H54 (cell line): ENCODE measurements around the gene IGSF3.
"Not testable (repeated sequence)": the region's sequence is repeated elsewhere in the genome, so short reads cannot be mapped to it uniquely, and the experiment has no call there.

Experiments
- DNase-seq: peaks from one replicate; pipeline ENCODE4 v3.0.0; 2011; ENCODE audit warnings: low spot score, mixed read lengths; ENCODE audit not compliant: insufficient read length
- FAIRE-seq: peaks from 3 replicates; lab custom pipeline; 2011; peaks lifted over from hg19 to GRCh38; lab: Jason Lieb, UNC
- POLR2A ChIP-seq: IDR thresholded peaks from 2 replicates; pipeline ENCODE4 v1.6.1; 2011; ENCODE audit warnings: low read depth, mild to moderate bottlenecking, low read length

IGSF3 gene

DNA sequence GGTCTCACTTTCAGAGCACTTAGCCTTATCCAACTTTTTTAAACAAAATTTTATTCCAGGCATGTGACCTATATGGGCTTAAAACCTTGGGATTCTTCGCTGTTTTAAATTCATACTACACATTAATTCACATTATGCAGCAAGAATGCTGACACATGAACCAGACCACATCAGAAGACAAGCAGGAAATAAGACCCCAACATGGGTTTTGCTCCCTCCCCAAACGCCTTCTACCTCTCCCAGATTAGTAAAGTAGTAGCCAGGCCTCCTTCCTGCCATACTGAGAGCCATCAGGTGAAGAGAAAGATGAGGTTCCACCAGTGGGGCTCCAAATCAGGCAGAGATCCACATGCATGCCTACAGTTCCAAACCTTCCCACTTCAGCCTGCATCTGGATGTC is 3.7 kb downstream of the IGSF3 start:
- TF ChIP-seq POLR2A, result no peak
- DNase-seq (no peak), FAIRE-seq (no peak)

DNA sequence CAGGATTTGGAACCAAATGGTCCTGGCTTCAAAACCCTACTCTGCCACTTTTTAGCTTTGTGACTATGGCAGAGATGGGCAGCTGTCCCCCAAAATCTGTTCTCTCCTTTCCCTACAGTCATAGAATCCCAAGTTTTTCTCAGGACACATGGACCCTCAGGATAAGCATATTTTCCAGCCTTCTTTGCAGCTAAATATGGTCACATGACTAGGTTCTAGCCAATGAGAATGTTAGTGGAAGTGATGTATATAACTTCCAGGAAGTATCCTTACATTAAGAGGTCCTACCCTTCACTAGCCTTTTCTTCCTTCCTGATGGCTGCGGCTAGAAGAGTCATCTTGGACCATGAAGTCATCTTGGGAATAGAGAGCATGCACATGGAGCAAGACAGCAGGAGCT is 5.9 kb downstream of the IGSF3 start:
- TF ChIP-seq POLR2A, result no peak
- no peak for DNase-seq
- no peak for FAIRE-seq

DNA sequence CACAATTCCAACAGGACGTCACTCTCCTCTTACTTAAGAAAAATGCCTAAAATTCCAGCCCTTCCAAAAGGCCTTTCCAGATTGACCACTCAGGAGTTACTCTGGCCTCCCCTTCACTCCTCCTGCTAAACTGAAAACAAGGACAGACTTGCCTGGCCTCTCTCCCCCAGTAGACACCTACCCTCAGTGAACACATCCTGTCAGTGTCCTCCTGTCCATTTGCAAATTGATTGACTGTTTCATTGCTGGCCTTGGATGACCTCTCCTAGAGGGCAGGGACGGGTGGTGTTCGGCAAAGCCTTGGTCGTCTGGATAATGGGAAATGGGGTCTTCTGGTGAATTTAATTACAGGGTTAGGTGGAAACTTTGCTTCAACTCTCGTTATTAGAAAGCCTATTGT is 8.9 kb downstream of the IGSF3 start:
- not testable (repeated sequence) for DNase-seq, FAIRE-seq

DNA sequence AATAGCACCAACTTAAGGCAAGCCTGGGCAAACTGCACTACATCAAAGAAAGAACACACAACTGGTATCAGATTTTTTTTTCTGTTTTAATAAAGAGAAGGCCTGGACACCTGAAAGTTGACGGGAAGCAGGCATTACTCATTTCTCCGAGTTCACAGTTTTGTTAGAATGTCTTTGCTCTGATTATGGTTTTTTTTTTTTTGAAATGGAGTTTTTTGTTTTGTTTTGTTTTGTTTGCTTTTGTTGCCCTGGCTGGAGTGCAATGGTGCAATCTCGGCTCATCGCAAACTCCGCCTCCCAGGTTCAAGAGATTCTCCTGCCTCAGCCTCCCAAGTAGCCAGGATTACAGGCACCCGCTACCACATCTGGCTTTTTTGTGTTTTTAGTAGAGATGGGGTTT is 9.7 kb downstream of the IGSF3 start:
- not testable (repeated sequence) for FAIRE-seq, DNase-seq

DNA sequence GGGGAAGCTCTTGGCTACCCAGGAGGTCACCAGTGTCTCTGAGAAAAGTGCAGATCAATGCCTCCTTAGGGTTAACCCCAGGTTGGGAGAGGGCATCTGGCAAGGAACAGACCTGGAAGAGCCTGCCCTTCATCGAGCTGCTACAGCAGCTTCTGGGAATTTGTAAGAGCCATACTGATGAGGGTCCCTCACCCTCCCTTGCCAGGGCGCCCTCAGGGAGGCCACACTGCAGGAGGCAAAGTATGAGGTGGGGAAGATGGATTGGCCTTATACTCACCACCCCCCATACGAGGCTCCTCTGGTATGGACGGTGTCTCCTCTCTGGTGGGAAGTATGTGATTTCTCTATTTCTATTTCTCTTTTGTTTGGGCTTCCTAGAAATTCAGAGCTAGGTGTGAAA is 13.2 kb downstream of the IGSF3 start:
- FAIRE-seq (no peak), DNase-seq (no peak)
- TF ChIP-seq POLR2A, result no peak

DNA sequence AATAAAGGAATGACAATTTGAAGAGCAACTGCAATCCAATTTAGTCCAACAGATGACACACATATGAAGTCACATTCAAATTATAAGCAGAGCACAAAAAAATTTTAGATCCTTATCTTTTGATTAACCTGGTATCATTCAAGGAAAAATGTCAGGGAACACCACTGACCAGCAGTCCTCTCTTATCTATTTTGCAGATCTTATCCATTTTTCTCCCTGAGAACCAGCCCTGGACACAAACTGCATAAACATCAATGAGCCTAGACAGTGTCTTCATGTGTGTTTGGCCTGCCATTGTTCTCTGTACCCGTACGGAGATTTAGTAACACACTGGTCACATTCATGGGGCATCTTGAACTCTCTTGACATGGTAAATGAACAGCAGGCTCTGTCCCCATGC is 14.9 kb downstream of the IGSF3 start:
- DNase-seq, FAIRE-seq: not testable (repeated sequence)

DNA sequence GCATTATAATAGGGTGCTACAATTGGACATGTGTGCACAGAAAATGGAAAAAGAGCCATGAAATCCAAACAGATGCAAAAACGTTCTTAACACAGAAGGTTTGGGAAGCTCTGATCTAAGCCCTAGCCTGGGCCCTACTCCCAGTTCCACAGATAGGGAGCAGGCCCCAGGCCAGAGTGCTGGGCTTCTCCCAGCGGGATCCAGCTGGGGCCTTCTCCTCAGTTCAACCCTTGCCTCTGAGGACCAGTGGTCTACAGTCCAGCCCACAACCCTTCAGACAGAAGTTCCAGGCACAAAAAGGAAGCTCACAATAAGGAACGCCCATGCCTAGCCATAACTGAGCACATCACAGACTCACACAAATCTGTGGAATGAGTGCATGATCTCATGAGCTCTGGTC is 16.8 kb downstream of the IGSF3 start:
- FAIRE-seq, result not testable (repeated sequence)

DNA sequence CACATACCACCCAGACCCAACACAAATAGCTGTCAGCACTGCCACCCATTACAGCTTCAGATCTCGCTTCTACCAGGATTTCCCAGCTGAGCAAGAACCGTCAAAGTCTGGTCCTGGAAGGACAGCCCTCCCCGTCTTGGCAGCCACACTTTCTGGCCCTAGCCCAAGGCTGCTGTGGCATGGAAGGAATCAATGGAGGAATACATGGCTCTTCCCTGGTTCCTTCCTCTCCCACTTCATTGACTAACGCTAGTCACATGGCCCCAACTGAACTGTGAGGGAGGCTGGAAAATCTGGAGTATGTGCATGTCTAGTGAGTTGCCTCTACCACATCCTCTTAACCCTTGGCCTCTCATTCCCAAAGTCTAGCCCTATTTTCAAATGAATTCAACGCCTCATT is 18.5 kb downstream of the IGSF3 start:
- DNase-seq, FAIRE-seq: not testable (repeated sequence)

More for the DNA sequence above, 16.8 kb downstream of the IGSF3 start:
- DNase-seq, result not testable (repeated sequence)

DNA sequence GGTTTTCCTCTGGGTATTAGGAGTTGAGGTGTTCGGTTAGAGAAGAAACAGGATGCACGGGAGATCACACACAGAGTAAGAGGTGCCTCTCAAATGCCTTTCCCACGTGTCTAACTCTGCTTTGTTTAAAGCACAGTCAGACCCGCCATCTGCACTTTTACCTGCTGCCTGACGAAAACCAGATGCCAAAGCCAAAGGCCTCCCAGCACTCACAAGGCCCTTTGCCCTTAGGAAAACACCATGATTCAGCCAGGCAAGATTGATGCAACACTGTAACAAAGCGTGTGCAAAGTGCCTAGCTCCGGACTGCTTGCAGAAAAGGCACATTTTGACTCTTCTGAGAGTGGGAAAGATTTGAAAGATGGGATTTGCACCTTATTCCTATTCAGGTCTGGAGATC is 19.2 kb downstream of the IGSF3 start:
- not testable (repeated sequence) for DNase-seq

DNA sequence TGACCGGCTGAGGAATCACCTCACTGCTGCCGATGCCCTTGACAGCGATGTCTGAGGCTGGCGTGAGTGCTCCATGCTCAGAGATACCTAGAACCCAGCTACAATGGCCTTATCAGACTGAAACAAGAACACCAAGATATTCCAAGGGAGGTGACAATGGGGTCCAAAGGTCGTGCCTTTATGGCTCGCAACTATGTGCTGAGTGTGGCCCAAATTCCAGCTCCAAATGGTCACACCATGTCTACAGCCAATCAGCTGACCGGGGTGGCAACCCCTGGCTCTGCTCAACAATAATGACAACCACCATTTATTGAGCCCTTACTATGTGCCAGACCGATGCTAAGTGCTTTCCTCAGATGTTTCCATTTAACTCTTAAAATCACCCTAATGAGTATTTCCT is 20.3 kb downstream of the IGSF3 start:
- DNase-seq, FAIRE-seq: not testable (repeated sequence)

More for the DNA sequence above, 19.2 kb downstream of the IGSF3 start:
- not testable (repeated sequence) for FAIRE-seq

DNA sequence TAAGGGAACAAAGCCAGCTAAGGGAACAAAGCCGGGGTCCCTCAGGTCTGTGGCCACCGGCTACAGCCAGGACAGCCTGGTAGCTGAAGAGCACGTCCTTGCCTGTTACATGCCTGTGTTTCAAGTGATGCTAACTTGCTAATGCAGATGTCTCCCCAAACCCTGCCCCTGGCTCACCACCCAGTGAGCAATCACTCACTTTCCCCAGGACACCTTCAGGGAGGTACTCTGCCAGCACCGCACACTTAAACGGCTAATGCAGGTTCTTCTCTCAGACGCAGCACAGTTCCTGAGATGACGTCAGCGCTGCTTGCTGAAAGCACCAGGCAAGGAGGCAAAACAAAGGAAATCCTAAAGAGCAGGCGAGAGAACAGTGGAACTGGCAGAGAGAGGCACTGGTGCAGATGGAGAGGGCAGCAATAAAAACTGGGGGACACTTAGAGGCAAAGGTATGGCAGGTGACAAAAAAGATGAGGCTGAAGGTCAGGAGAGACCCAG is 20.8 kb downstream of the IGSF3 start:
- FAIRE-seq, DNase-seq: not testable (repeated sequence)

DNA sequence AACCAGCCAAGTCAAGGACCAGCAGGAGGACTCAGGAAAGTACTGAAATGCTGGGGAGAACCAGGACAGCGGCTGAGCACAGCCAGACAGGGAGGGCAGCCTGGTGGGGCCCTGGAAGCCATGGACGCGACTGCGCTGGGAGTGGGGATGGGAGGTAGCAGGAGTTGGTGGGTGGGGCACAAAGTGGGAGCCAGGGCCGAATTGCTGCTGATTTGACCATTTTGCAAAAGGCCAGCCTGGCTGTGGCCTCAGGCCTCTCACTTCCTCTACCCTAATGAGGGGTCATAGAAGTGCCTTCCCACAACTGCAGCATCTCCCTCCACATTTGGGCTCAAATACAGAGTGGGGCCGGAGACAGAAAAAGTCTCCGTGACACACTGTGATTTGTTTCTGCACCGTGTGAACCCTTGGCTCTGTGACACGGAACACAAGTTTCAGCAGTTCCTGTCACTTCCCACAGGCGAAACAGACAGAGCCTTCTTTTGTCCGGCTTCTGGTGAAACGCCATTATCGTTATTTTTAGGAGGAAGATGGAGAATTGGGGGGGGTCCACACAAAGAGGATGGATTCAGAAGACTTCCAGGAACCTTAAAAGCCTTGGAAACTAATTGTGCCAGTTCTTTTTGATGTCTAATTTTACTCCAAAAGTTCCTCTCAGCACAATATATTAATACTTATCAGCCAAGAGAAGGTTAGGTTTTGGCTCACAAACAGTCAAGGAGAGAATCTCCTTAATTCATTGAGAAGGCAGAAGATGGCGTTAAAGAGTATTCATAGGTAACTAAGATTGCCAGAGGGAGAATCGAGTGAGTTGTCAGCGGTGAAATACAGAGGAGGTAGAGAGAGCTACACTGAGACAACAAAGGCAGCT is 21.5 kb downstream of the IGSF3 start:
- not testable (repeated sequence) for FAIRE-seq, DNase-seq

DNA sequence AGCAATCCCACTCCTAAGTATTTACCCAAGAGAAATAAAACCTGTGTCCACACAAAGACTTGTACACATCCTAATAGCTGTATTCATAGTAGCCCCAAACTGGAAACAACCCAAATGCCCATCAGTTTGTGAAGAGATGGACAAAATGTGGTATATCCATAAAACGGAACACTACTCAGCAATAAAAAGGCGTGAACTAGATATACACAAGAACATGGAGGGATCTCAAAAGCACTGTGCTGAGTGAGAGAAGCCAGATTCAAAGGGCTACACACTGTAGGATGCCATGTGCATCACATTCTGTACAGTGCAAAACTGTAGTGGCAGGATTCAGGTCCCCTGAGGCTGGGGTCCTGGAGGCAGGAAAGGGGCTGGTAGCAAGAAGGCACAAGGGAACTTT is 22.5 kb downstream of the IGSF3 start:
- not testable (repeated sequence) for DNase-seq, FAIRE-seq

DNA sequence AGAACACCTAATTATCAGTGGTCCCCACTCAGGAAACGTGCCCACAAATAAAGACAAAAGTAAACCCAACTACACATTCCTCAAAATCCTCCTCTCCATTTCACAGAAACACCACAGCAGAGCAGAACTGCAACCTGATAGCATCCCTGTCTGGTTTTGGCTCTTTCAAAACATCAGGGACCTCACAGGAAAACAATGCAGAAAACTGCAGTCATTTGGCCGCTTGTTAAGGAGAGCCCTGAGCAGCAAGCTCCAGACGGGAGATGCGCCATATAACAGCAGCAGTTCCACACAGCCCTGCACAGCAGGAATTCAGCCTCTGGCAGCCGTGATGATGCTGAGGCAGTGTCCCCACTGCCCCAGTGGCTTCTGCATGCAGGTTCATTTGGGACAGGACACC is 23.4 kb downstream of the IGSF3 start:
- DNase-seq, FAIRE-seq: not testable (repeated sequence)

DNA sequence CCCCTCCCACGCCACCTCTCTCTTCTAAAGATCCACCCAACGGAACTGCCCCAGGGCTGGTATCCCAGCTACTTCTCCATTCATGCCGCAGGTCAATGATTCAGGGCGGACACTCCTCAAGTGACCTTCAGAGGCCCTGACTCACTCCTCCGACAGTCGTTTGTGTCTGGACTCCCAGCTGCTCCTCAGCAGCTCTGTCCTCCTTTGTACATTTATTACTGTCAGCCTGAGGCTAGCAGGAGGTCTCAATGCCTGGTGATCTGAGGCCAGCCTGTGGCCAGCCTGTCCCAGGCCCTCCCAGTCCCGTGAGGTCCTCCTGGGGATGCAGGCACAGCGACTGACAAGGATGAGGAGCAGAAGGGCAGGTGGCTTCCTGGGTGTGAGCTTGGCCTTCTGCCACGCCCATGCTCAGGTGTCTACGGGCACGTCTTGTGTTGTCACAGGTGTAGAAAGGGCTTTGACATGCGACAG is 24.2 kb downstream of the IGSF3 start:
- FAIRE-seq (peak; percentile 15), DNase-seq (peak; percentile 46)

DNA sequence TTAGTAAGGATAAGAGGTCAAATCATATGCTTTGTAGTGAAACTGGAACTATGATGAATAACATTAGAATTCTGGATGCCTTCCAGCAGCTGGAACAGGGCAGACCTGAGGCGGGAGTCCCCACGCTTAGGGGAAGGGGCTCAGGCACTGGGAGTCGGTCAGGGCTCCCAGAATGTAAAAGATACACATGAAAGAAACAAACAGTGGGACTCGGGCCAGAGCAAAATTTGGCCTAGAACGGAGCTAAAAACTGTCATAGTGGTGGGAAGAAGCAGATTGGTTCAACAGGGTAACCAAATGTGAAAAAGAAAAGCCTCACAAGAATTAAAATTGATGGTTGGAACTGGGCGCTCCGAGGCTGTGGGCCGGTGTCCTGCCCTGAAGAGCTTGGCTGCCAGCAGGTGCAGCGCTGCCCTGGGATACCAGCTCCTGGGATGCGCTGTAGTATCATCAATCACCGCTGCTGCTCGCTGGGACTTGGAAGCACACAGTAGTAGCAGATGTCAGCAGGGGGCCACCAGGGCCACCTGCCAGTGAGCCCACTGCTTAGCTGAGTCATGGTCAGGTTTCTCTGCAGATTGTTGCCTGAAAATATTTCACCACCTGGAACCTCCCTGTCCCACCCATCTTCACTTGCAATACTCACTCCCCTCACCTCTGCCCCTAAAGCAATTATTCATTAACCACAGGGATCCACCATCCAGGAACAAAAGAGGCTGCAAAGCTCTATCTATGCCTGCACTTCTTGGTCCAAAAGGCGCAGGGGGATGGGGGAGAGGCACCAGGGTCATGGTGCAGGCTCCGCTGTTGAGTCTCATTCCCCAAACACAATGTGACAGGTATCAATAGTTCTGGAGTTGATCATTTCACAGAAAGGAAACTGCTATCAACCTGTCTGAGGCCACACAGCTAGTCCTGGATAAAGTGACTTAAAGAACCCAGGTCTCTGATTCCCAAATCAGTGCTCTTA is 24.9 kb downstream of the IGSF3 start:
- FAIRE-seq, DNase-seq: not testable (repeated sequence)

DNA sequence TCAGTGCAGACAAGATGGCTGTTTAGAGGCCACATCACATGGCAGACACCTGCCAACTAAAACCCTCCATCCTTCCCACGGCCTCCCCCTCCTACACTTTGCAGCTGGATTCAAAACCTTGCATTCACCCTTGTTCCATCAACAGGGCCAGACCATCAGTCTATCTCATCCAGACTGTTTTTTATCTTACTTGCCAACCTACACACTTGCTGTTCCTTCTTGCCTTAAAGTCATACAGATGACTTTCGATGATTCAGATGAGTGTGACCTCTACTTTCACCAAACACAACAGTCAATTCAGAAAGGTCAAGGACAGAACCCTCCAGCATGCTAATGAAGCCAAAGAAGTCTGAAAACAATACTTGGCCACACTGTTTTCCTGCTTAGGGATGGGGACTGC is 29.9 kb downstream of the IGSF3 start:
- FAIRE-seq, DNase-seq: not testable (repeated sequence)

DNA sequence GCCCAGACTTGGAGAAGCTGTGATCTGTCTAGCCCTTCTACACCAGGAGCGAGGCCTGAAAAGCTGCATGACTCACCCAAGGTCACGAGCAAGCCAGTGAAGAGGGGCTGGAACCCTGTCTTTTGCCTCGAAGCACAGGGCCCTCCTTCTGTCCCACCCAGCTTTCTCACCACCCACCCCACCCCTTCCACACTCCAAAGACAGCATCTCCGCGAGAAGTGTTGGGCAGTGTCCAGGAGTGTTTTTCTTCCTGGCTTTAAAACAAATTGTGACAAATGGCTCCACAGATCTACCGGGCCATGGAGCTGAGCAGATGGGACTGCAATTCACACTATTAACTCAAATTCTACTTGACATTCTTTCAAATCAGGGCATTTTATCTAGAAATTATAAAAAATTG is 30.9 kb downstream of the IGSF3 start:
- not testable (repeated sequence) for FAIRE-seq, DNase-seq

DNA sequence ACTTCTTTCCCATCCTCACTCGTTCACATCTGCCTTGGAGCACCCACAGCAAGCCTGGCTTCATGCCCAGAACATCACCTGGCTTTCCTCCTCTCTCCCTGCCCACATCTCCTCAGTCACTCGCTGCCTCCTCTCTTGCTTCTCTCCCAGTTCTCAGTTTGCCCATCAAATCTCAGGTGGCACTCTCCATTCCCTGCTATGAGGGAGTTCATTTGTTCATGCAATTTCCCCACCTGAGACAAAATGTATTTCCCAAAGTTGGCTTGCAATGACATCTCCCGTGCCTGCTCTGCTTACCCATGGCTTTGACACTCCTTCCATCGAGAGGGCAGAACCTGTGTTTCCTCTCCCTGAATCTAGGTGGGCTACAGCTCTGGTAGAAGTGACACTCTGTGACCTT is 33.1 kb downstream of the IGSF3 start:
- not testable (repeated sequence) for DNase-seq, FAIRE-seq
